ENCODE results near the gene RNASE7. TPM values are rescaled to one million over a fixed set of nuclear protein-coding genes. Genes with fewer than 3 reads are reported as not detected.

RNASE7 gene
- total RNA-seq, 2 experiments from 2014 or later, result not detected

DNA sequence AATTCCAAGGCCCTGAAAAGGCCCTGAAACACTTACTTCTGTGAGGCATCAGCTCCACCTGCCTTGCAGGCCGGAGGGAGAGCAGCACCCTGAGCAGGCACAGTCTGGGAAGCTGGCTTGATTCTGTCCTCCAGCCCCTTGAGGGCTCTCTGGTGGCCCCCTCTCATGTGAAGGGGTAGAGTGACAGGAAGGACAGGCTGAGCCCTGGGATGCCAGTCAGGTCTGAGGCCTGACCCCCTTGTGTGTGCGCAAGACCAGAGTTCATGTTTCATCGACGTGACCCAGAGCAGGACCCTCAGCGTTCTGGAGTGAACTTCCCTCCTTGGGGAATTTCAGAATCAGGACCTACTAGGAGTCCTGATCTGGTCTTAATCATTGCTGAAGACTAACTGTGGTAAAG, 16.7 kb downstream of the RNASE7 start:
- ChIA-PET CTCF (interaction anchor here (1.0 to 1.8 kb wide), 2 partner anchors 18 to 44 kb away, joined by 3 to 4 read pairs; no protein-coding TSS in a partner anchor), POLR2A (no interaction called here)
- ATAC-seq (no peak), DNase-seq (no peak)
- Mint-ChIP-seq H3K27me3 (ENCODE audit: low read depth) (peaks cover 37% of the 10 kb centered on the region), H3K9me3 (ENCODE audit: insufficient read depth) (no peaks in the 10 kb centered on the region), H3K36me3 (ENCODE audit: low read depth) (no peaks in the 10 kb centered on the region), H3K4me1 (ENCODE audit: low read depth) (no peaks in the 10 kb centered on the region), H3K4me3 (no peak overlapping the region), H3K27ac (no peak overlapping the region)

- DNase-seq (no peak), ATAC-seq (no peak)
- H3K36me3 Mint-ChIP-seq (ENCODE audit: low read depth), result no peaks in the 10 kb centered on the region
- H3K4me1 Mint-ChIP-seq (ENCODE audit: low read depth), result no peaks in the 10 kb centered on the region
- H3K4me3 Mint-ChIP-seq, result no peak overlapping the region
- ChIA-PET CTCF (interaction anchor here (1.8 to 2.9 kb wide), 2 partner anchors 45 kb away, joined by 4 to 11 read pairs; no protein-coding TSS in a partner anchor), POLR2A (no interaction called here)
- H3K27me3 Mint-ChIP-seq (ENCODE audit: low read depth), result peaks cover 38% of the 10 kb centered on the region
- no peak overlapping the region for H3K27ac Mint-ChIP-seq
- no peaks in the 10 kb centered on the region for H3K9me3 Mint-ChIP-seq (ENCODE audit: insufficient read depth)
Observed at GRCh38 chr14:21059842-21060613, 17.9 kb downstream of the RNASE7 start.

DNA sequence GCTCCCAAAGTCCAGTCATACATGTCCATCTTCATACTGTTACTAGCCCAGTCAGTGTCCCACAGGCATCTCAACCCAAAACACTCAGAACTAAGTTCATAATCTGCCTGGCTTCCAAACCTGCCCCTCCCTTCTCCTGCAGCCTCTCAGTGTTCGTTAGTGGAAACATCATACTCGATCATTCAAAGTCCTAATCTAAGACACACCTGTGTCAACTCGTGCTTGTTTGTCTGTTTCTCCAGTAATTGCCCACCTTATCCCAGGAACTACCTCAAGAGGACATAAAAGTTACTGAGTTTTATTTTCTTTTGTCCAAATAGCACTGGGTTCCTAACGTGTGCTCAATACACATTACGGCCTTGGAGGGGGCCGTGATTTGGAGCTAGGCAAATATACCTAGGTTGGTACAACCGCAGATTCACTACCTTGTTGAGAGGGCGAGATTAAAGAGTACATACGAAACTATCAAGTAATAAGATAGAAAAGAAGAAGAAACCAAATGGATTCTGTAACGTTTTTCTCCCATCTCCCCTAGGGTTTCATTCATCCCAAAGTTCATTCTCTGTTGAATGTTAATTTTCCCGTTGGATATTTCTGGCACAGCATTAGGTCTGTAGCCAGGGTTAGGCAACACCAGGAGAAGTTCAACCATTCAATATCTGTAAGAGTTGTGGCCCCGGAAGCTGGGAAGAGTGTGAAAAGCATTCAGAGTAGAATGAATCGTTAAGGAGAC, 18.6 kb downstream of the RNASE7 start:
- DNase-seq, result no peak

GRCh38 chr14:21061347-21061668, 19.1 kb downstream of the RNASE7 start:
- POLR2A ChIA-PET, result no interaction called here
- Mint-ChIP-seq H3K27me3 (ENCODE audit: low read depth) (peaks cover 48% of the 10 kb centered on the region), H3K36me3 (ENCODE audit: low read depth) (no peaks in the 10 kb centered on the region), H3K4me1 (ENCODE audit: low read depth) (no peaks in the 10 kb centered on the region), H3K27ac (no peak overlapping the region), H3K4me3 (no peak overlapping the region), H3K9me3 (ENCODE audit: insufficient read depth) (no peaks in the 10 kb centered on the region)
- no peak for ATAC-seq
- CTCF ChIA-PET, result interaction anchor here (1.0 to 2.9 kb wide), 3 partner anchors 9 to 47 kb away, joined by 3 to 11 read pairs (median 6); partner anchors contain the start of gene ARHGEF40
- DNase-seq, result no peak

More for the DNA sequence above, 18.6 kb downstream of the RNASE7 start:
- ChIA-PET POLR2A (no interaction called here), CTCF (interaction anchor here (1.9 to 2.9 kb wide), 2 partner anchors 31 to 46 kb away, joined by 6 to 11 read pairs; no protein-coding TSS in a partner anchor)
- H3K27ac Mint-ChIP-seq, result no peak overlapping the region
- no peaks in the 10 kb centered on the region for H3K9me3 Mint-ChIP-seq (ENCODE audit: insufficient read depth)
- peaks cover 44% of the 10 kb centered on the region for H3K27me3 Mint-ChIP-seq (ENCODE audit: low read depth)
- ATAC-seq, result no peak
- no peak overlapping the region for H3K4me3 Mint-ChIP-seq
- no peaks in the 10 kb centered on the region for H3K36me3 Mint-ChIP-seq (ENCODE audit: low read depth)
- no peaks in the 10 kb centered on the region for H3K4me1 Mint-ChIP-seq (ENCODE audit: low read depth)

GRCh38 chr14:21063479-21063878, 21.3 kb downstream of the RNASE7 start:
- Mint-ChIP-seq H3K27me3 (ENCODE audit: low read depth) (peaks cover 61% of the 10 kb centered on the region), H3K9me3 (ENCODE audit: insufficient read depth) (no peaks in the 10 kb centered on the region), H3K27ac (no peak overlapping the region), H3K4me1 (ENCODE audit: low read depth) (peaks cover under 1% of the 10 kb centered on the region), H3K36me3 (ENCODE audit: low read depth) (no peaks in the 10 kb centered on the region), H3K4me3 (no peak overlapping the region)
- CTCF ChIA-PET, result interaction anchor here (0.9 to 1.0 kb wide), 2 partner anchors 29 to 41 kb away, joined by 3 read pairs; no protein-coding TSS in a partner anchor
- no peak for ATAC-seq
- POLR2A ChIA-PET, result no interaction called here
- DNase-seq, result no peak

GRCh38 chr14:21066882-21067502, 24.8 kb downstream of the RNASE7 start:
- DNase-seq (no peak), ATAC-seq (no peak)
- Mint-ChIP-seq H3K9me3 (ENCODE audit: insufficient read depth) (no peaks in the 10 kb centered on the region), H3K4me3 (no peak overlapping the region), H3K27ac (no peak overlapping the region), H3K27me3 (ENCODE audit: low read depth) (peaks cover 75% of the 10 kb centered on the region), H3K36me3 (ENCODE audit: low read depth) (no peaks in the 10 kb centered on the region), H3K4me1 (ENCODE audit: low read depth) (peaks cover 31% of the 10 kb centered on the region)
- ChIA-PET CTCF (interaction anchor here (0.8 to 5.1 kb wide), 12 partner anchors 11 to 61 kb away, joined by 3 to 140 read pairs (median 6); partner anchors contain the start of gene TMEM253), POLR2A (no interaction called here)

DNA sequence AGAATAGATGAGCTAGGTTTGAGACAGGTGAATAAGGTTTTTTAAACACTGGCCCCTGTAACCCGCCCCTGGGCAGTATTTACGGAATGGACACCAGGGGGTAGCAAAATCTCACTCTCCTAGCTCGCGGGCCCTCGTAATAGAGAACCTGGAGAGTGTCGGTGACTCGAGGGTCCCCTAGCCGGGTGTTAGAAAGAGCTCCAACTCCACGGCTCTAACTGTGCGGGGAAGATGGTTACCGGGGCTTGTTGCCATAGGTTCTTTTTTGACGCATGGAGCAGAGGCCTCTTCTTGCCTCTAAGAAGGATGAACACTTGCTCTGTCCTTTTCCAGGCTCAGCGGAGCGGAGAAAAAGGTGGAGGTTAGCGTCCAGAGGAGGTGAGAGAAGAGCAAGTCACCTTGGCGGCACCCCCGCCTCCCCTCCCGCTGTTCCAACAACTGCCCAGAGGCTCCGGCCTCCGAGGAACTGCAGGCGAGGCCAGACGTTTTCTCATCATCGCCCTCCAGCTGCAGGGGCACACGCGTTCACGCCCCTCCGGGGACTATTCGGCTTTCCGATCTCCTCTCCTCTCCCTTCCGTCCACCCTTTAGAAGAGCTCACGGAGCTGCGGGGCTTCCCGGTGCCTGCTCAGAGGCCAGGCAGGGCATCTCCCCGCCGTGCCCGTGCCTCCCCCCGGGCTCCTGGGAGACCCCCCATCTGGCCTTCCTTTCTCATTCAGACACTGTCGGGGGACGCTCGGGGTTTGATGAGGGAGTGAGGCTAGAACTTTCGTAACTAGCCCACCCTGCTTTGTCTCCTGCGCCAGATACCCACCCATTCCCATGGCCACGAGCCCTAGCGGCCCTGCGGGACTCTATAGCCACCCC, 26.6 kb downstream of the RNASE7 start:
- H3K4me1 Mint-ChIP-seq (ENCODE audit: low read depth), result peaks cover 37% of the 10 kb centered on the region
- DNase-seq, result peak; percentile 62
- no peak overlapping the region for H3K27ac Mint-ChIP-seq
- H3K4me3 Mint-ChIP-seq, result peak overlapping the region; percentile 60
- ChIA-PET POLR2A (interaction anchor here (0.7 to 1.4 kb wide), 2 partner anchors 24 to 36 kb away, joined by 3 to 5 read pairs; no protein-coding TSS in a partner anchor), CTCF (interaction anchor here (0.8 to 5.1 kb wide), 16 partner anchors 9 to 98 kb away, joined by 3 to 140 read pairs (median 7); partner anchors contain the start of genes OR5AU1, SLC39A2 and TMEM253)
- H3K36me3 Mint-ChIP-seq (ENCODE audit: low read depth), result no peaks in the 10 kb centered on the region
- H3K9me3 Mint-ChIP-seq (ENCODE audit: insufficient read depth), result no peaks in the 10 kb centered on the region
- peak; percentile 52 for ATAC-seq
- peaks cover 74% of the 10 kb centered on the region for H3K27me3 Mint-ChIP-seq (ENCODE audit: low read depth)

DNA sequence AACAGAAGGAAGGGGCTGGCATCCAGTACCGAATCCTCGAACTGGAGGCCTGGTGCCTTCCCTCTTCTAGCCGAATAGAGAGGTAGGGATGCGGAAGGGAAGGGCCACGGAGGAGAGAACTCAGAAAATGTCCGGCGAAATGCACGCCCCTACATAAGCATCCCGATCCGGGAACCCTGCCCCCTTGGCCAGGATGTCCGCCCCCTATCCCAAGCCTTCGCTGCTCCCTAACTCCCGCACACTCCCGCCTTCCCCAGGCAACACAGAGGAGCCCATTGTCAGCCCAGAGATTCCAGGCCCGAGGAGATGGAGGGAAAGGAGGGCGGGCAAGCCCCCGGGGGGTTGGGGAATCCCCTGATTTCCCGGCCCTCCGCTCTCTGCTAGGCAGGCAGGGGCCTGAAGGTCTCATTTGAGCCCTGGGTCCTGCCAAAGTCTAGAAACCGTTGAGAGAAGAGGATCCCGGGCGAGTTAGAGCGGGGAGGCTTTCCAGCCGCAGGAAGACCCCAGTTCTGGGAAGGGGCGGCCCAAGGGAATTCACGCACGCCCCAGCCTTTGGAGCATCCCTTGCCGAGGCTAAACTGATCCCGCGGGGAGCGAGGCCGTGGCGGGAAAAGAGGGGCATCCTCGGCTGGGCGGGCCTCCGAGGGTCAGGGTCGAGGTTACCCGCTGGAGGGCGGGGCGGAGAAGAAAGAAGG, 27.4 kb downstream of the RNASE7 start:
- H3K4me3 Mint-ChIP-seq, result peak overlapping the region; percentile 60
- H3K36me3 Mint-ChIP-seq (ENCODE audit: low read depth), result no peaks in the 10 kb centered on the region
- H3K4me1 Mint-ChIP-seq (ENCODE audit: low read depth), result peaks cover 37% of the 10 kb centered on the region
- no peak for DNase-seq
- H3K9me3 Mint-ChIP-seq (ENCODE audit: insufficient read depth), result no peaks in the 10 kb centered on the region
- H3K27ac Mint-ChIP-seq, result no peak overlapping the region
- POLR2A ChIA-PET, result interaction anchor here (0.8 to 1.4 kb wide), 2 partner anchors 35 to 36 kb away, joined by 3 to 5 read pairs; no protein-coding TSS in a partner anchor
- H3K27me3 Mint-ChIP-seq (ENCODE audit: low read depth), result peaks cover 72% of the 10 kb centered on the region
- CTCF ChIA-PET, result interaction anchor here (1.3 to 5.1 kb wide), 12 partner anchors 9 to 99 kb away, joined by 3 to 140 read pairs (median 26); partner anchors contain the start of gene TMEM253
- ATAC-seq, result no peak

DNA sequence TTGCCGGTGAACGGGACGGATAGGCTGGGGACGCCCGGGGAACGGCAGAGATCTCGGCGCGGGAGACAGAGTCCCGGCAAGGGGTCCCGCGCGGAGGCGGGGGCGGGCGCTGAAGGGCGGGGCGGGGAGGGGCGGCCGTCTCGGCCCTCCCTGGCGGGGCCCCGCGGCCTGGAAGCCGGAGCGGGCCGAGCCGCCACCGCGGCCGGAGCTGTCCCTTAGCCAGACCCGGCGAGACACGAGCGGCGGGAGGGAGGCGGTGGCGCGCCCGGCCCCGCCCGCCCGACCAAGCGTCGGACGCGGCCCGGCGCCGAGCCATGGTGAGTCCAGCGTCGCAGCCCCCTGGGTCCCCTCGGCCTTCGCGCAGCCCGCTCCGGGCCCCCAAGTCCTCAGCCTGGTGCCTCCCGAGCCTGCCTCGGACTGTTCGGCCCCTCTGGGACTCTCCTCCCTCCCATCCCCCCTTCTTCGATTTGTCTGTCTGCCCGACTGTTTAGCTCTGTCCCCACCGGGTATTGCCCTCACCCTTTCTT, 28.0 kb downstream of the RNASE7 start, which contains the start of gene ARHGEF40:
ARHGEF40 (plus strand) TSS at position 222 of the 527 bp plus-strand sequence; CDS start at position 315, 93 bp downstream.
- ChIA-PET POLR2A (interaction anchor here (0.8 to 1.3 kb wide), 2 partner anchors 33 to 36 kb away, joined by 3 read pairs; no protein-coding TSS in a partner anchor), CTCF (interaction anchor here (0.9 to 3.4 kb wide), 9 partner anchors 8 to 99 kb away, joined by 3 to 57 read pairs (median 8); partner anchors contain the start of gene TMEM253)
- H3K9me3 Mint-ChIP-seq (ENCODE audit: insufficient read depth), result no peaks in the 10 kb centered on the region
- H3K4me3 Mint-ChIP-seq, result peak within 1 kb of the TSS; percentile 68
- peaks cover 37% of the 10 kb centered on the region for H3K4me1 Mint-ChIP-seq (ENCODE audit: low read depth)
- H3K36me3 Mint-ChIP-seq (ENCODE audit: low read depth), result no peaks in the 10 kb centered on the region
- DNase-seq, result no peak
- H3K27ac Mint-ChIP-seq, result no peak within 1 kb of the TSS
- H3K27me3 Mint-ChIP-seq (ENCODE audit: low read depth), result peaks cover 69% of the 10 kb centered on the region
- ATAC-seq, result peak; percentile 16

DNA sequence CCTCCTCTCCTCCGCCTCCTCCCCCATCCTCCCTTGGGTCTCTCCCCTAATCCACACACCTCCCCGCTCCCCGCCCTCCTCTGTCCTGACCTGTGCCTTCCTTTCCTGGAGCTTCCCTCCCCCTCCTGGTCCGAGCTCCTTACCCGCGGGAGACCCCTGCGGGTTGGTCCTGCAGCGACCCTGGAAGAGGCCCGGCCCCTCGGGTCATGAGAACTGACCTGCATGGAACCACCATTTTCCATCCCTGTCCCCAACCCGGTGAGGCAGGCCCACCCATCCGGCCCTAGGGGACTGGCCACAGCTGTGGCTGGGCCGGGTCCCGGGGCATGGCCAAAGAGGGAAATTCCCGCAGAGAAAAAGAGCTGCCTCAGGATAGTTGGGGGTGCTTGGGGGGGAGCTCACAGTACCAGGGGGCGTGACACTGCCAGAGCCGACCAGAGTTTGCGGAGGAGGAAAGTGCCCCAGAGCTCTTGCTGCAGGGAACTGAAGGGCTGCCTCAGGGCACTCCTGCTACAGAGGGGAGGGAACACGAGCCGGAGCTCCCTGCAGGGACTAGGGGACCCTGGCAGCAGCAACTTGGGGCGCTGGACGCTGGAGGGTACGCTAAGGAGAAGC, 28.6 kb downstream of the RNASE7 start:
- no peaks in the 10 kb centered on the region for H3K36me3 Mint-ChIP-seq (ENCODE audit: low read depth)
- CTCF ChIA-PET, result interaction anchor here (0.8 to 3.4 kb wide), 10 partner anchors 9 to 100 kb away, joined by 3 to 57 read pairs (median 7); partner anchors contain the start of gene TMEM253

More for the DNA sequence above, 28.6 kb downstream of the RNASE7 start:
- no peak overlapping the region for H3K27ac Mint-ChIP-seq
- POLR2A ChIA-PET, result interaction anchor here (0.8 to 1.3 kb wide), 3 partner anchors 17 to 37 kb away, joined by 3 read pairs; no protein-coding TSS in a partner anchor
- peaks cover 65% of the 10 kb centered on the region for H3K27me3 Mint-ChIP-seq (ENCODE audit: low read depth)
- peak overlapping the region; percentile 68 for H3K4me3 Mint-ChIP-seq
- no peaks in the 10 kb centered on the region for H3K9me3 Mint-ChIP-seq (ENCODE audit: insufficient read depth)
- ATAC-seq (peak; percentile 18), DNase-seq (peak; percentile 32)
- peaks cover 37% of the 10 kb centered on the region for H3K4me1 Mint-ChIP-seq (ENCODE audit: low read depth)
